GM23248 (cell line): ENCODE data around the gene LUZP1.

Source experiments
- EZH2 ChIP-seq: fragments of 200-600 bp; sonication (generic); IDR thresholded peaks from 2 replicates; pipeline ENCODE4 v1.6.1; 2018; ENCODE audit warnings: antibody characterized with exemption, mild to moderate bottlenecking; ENCODE audit not compliant: insufficient read depth, poor library complexity, severe bottlenecking
- EZH2phosphoT487 ChIP-seq: fragments of 200-600 bp; sonication (generic); IDR thresholded peaks from 2 replicates; pipeline ENCODE4 v1.6.1; 2018; ENCODE audit warnings: antibody characterized with exemption, moderate library complexity, mild to moderate bottlenecking, low read depth; ENCODE audit not compliant: insufficient read depth

DNA sequence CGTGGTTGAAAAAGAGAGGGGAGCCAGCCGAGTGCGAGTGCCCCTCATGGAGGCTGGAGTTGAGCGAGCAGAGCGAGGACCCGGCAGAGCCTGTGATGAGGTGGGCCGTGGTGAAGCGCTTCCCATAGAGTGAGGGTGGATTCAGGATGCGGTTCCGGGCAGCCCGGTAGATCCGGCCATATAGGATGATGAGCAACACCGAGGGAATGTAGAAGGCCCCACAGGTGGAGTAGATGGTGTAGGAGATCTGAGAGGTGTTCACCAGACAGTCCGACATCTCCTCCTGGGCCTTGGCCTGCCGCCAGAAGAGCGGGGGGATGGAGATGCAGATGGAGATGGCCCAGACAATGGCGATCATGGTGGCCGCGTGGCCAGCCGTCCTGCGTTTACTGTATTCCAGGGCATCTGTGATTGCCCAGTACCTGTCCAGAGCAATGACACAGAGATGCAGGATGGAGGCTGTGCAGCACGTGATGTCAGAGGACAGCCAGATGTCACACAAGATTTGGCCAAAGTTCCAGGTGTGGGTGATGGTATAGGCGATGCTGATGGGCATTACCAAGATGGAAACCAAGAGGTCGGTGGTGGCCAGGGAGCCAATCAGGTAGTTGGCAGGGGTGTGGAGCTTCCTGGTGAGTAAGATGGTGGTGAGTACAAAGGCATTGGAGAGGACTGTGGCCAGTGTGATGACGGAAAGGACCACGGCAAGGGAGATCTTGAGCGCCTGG, 24.9 kb upstream of the LUZP1 start:
- TF ChIP-seq EZH2phosphoT487: no peak
- TF ChIP-seq EZH2: no peak
